Activated CD4-positive, alpha-beta T cell treated with anti-CD3 and anti-CD28 coated beads, Interleukin-2, amount 10 ng/mL, durations not matched to agents 7 days and 5 days (primary cell): ENCODE results near the gene UCKL1. TPM values are rescaled to one million over a fixed set of nuclear protein-coding genes. Genes with fewer than 3 reads are reported as not detected.

Source experiments
- CTCF ChIA-PET: fragments of 350-600 bp; sonication (Branson Sonifier 250); formaldehyde crosslinking; loops from one replicate; lab custom pipeline; 2021; ENCODE audit warnings: antibody characterized with exemption; lab: Charles Lee
- POLR2A ChIA-PET: fragments of 350-600 bp; sonication (Branson Sonifier 250); formaldehyde crosslinking; loops from one replicate; lab custom pipeline; 2021; ENCODE audit warnings: antibody characterized with exemption; lab: Charles Lee
- DNase-seq: peaks from one replicate; pipeline ENCODE4 v3.0.0-alpha.2; 2020
- H3K27ac Mint-ChIP-seq: one replicate; pipeline ENCODE4 v1.8.0; 2021; ENCODE audit warnings: mild to moderate bottlenecking, moderate library complexity, mixed read lengths
- H3K27me3 Mint-ChIP-seq: one replicate; pipeline ENCODE4 v1.8.0; 2021; ENCODE audit warnings: mixed read lengths
- H3K36me3 Mint-ChIP-seq: one replicate; pipeline ENCODE4 v1.8.0; 2021; ENCODE audit warnings: low read depth, mixed read lengths
- H3K4me1 Mint-ChIP-seq: one replicate; pipeline ENCODE4 v1.8.0; 2021; ENCODE audit warnings: mixed read lengths
- H3K4me3 Mint-ChIP-seq: one replicate; pipeline ENCODE4 v1.8.0; 2021; ENCODE audit warnings: mild to moderate bottlenecking, moderate library complexity, mixed read lengths
- H3K9me3 Mint-ChIP-seq: one replicate; pipeline ENCODE4 v1.8.0; 2021; ENCODE audit warnings: mixed read lengths
- total RNA-seq, 2 experiments: library from RNA; stranded (reverse); gene quantifications; one replicate each; pipeline ENCODE4 v1.2.3, GENCODE V29; 2021

UCKL1 gene
- total RNA-seq, 2 experiments from 2014 or later: 37.8 to 41.0 TPM

DNA sequence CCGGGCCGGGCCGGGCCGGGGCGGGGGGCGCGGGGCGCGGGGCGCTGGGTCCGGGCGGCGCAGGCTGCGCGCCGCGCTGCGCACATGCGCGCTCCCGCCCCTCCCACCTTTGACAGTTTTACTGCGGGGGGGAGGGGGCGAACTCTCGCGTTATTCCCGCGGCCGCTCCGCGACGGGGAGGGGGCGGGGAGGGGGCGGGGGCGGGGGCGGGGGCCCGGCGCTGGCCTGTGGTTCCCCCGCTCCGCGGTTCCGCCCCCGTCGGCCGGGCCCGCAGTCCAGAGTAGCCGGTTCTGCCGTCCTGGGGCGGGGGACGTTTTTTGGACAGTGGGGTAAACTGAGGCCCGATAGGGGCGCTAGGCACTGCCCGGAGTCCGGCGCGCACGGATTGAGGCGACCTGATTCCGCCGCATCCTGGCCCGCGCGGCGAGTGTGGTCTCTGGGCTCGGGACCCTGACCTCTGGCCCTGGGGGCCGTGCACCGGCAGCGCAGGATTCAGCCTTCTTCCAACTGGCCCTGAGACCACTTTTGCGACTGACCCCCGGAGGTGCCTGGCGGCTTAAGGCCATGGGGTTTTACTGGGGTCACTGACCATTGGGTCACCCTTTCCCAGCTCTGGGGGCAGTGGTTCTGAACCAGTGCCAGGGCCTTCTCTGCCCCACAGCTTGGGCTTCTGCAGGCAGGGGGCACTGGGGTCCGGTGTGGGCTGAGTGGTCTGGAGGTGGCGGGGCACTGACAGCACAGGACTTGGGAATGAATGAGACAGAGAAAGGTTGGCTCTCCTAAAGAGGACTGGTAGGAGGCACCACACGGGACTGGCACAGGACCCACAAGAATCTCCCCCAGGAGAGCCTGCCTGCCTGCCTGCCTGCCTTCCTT, 13.9 kb upstream of the UCKL1 start, which contains the start of gene ZNF512B:
TSS of gene ZNF512B (minus strand) at position 93 of the 876 bp plus-strand sequence. CDS start 1,980 bp downstream, outside the sequence.
- H3K27ac Mint-ChIP-seq: peak within 1 kb of the TSS; percentile 87
- ChIA-PET POLR2A (no interaction called here), CTCF (no interaction called here)
- peak within 1 kb of the TSS; percentile 79 for H3K4me3 Mint-ChIP-seq
- DNase-seq: peak; percentile 74
- peaks cover 2% of the 10 kb centered on the region for H3K27me3 Mint-ChIP-seq
- H3K9me3 Mint-ChIP-seq: no peaks in the 10 kb centered on the region
- peaks cover 30% of the 10 kb centered on the region for H3K4me1 Mint-ChIP-seq
- H3K36me3 Mint-ChIP-seq: peaks cover 7% of the 10 kb centered on the region

- CTCF ChIA-PET: interaction anchor here (1.3 kb wide), 2 partner anchors 11 to 26 kb away, joined by 3 to 5 read pairs; partner anchors contain the start of gene PRPF6
- Mint-ChIP-seq H3K4me1 (peaks cover 29% of the 10 kb centered on the region), H3K27me3 (peaks cover 2% of the 10 kb centered on the region), H3K9me3 (no peaks in the 10 kb centered on the region), H3K4me3 (peak overlapping the region; percentile 79), H3K27ac (peak overlapping the region; percentile 87), H3K36me3 (peaks cover 4% of the 10 kb centered on the region)
- peak; percentile 40 for DNase-seq
- POLR2A ChIA-PET: no interaction called here
Measured at GRCh38 chr20:63968928-63969760, 12.9 kb upstream of the UCKL1 start.

DNA sequence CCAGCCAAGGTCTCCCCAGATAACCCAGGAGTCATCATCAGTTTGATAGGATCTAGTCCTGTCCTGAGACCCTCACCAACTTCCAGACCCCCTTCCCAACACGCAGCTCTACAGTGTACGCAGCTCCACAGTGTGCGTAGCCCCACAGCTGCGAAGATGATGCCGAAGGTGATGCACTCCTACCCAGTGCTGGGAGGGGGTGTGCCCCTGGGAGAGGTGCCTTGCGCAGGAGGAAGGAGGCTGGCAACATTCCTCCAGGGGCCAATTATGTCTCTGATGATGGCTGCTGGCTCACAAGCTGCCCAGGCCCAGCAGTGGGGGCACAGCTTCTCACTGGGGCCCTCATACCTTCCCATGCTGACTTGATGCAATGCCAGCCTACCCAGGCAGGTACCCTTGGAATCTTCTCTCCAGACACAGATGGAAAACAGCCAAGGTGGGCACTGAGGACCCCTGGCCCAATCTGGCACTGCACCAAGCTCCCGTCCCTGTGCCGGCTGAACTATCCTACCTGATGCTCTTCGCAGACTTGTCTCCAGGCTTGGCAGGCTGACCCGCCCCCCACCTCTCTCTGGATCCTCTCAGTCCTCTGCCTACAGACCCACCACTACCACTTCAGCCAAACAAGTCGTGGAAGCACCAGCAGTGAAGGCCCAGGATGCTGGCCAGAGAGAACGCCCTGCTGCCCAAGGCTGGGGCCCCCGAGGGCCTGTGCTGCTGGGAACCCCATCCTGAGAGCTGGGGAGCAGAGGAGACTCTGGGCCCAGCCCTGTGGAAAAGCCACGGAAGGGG, 12.1 kb upstream of the UCKL1 start:
- H3K4me1 Mint-ChIP-seq: peaks cover 23% of the 10 kb centered on the region
- H3K9me3 Mint-ChIP-seq: no peaks in the 10 kb centered on the region
- peaks cover 2% of the 10 kb centered on the region for H3K27me3 Mint-ChIP-seq
- H3K36me3 Mint-ChIP-seq: peaks cover 1% of the 10 kb centered on the region
- no peak for DNase-seq
- POLR2A ChIA-PET: interaction anchor here (0.5 kb wide), 1 partner anchor 326 kb away, joined by 5 read pairs; no protein-coding TSS in a partner anchor
- peak overlapping the region; percentile 87 for H3K27ac Mint-ChIP-seq
- peak overlapping the region; percentile 79 for H3K4me3 Mint-ChIP-seq
- CTCF ChIA-PET: interaction anchor here (1.0 to 2.0 kb wide), 4 partner anchors 12 to 430 kb away, joined by 3 to 6 read pairs (median 4); partner anchors contain the start of genes PRPF6, PTK6 and UCKL1

DNA sequence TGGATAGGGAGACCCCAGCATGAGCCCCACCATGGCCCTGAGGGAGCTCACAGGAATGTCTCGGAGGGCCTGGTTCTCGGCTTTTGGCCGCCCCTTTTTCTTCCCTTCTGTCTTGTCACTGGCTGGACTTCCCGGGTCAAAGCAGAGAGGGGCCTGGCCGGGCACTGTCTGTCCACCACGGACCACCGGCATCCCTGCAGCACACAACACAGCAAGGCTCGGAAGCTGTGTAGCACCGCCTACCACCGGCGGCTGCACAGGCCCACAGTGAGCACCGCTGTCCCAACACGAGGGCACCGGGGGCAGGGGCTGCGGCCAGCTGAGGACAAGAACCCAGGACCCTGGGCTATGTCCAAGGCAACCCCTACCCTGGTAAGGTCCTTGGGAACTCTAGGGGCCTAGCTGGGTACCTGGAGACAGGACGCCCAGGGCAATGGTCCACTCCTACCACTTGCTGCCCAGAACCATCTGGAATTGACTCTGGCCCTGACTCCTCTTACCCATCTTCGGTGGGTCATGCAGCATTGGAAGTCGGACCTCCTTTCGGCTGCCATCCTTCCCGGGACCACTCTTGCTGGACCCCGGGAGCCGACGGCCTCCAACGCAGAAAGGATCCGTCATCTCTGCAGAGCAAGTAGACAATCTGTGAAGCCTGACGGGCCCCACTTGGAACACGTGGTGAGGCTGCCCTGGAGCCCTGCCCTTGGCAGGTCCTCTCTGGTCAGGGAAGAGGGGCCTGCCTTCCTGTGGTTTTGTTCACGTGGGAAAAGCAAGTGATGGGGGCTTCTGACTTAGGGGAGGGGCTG, 11.3 kb upstream of the UCKL1 start:
- H3K4me1 Mint-ChIP-seq: peaks cover 23% of the 10 kb centered on the region
- POLR2A ChIA-PET: no interaction called here
- no peaks in the 10 kb centered on the region for H3K9me3 Mint-ChIP-seq
- H3K4me3 Mint-ChIP-seq: peak overlapping the region; percentile 79
- peaks cover 3% of the 10 kb centered on the region for H3K36me3 Mint-ChIP-seq
- H3K27ac Mint-ChIP-seq: peak overlapping the region; percentile 41
- no peak for DNase-seq
- peaks cover 2% of the 10 kb centered on the region for H3K27me3 Mint-ChIP-seq
- CTCF ChIA-PET: interaction anchor here (0.9 to 2.0 kb wide), 5 partner anchors 11 to 429 kb away, joined by 3 to 6 read pairs (median 3); partner anchors contain the start of genes PRPF6, PTK6 and UCKL1

- ChIA-PET CTCF (interaction anchor here (0.8 to 2.0 kb wide), 3 partner anchors 13 to 429 kb away, joined by 3 to 6 read pairs (median 3); partner anchors contain the start of gene PTK6), POLR2A (no interaction called here)
- peaks cover 4% of the 10 kb centered on the region for H3K36me3 Mint-ChIP-seq
- no peaks in the 10 kb centered on the region for H3K9me3 Mint-ChIP-seq
- peaks cover 18% of the 10 kb centered on the region for H3K4me1 Mint-ChIP-seq
- H3K27me3 Mint-ChIP-seq: peaks cover 2% of the 10 kb centered on the region
- no peak overlapping the region for H3K27ac Mint-ChIP-seq
- no peak overlapping the region for H3K4me3 Mint-ChIP-seq
- DNase-seq: no peak
Measured at GRCh38 chr20:63966944-63967322, 10.7 kb upstream of the UCKL1 start.

DNA sequence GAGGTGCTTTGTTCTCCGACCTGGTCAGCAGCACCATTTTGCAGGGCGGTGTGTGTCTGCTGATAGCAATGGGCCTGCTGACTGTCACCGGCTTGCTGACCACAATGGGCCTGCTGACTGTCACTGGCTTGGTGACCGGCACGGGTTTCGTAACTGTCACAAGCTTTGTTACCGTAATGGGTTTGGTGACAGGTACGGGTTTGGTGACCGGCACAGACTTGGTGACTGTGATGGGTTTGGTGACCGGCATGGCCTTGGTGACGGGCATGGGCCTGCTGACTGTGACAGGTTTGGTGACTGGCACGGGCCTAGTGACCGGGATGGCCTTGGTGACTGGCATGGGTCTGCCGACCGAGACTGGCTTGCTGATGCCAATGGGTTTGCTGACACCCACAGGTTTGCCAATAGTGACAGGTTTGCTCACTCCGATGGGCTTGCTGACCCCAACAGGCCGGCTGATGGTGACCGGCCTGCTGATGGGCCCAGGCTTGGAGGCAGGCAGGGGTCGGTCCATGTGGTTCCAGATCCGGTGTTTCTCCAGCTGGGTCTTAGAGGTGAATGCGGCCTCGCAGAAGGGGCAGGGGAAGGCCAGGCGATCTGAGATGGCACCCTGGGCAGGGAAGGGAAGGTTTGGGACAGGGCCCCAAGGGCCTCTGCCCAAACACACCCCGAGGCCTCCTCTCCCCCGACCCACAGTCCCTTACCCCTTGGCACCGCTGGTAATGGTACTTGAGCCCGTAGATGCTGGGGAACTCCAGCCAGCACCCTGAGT, 10.1 kb upstream of the UCKL1 start:
- POLR2A ChIA-PET: no interaction called here
- H3K27ac Mint-ChIP-seq: no peak overlapping the region

DNA sequence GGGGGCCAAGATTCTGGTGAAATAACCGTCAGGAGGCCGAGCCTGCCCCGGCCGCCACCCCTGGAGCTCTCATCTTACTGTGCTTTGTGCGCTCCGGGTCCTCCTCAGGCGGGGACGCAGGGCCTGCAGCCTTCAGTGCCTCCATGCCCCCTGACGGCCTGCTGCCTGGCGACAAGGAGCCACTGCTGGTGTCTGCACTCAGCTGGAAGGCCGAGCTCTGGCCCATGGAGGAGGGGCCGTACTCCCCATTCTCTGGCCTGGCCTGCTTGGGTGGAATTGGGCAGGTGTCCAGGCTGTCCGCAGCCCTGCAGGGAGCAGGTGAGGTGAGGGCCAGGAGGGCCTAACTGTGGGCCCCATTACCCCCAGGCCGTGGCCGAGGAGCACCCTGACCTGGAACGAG, 8.2 kb upstream of the UCKL1 start:
- DNase-seq: no peak
- H3K9me3 Mint-ChIP-seq: no peaks in the 10 kb centered on the region
- H3K27me3 Mint-ChIP-seq: no peaks in the 10 kb centered on the region
- POLR2A ChIA-PET: no interaction called here
- peaks cover 12% of the 10 kb centered on the region for H3K4me1 Mint-ChIP-seq
- peaks cover 6% of the 10 kb centered on the region for H3K36me3 Mint-ChIP-seq
- CTCF ChIA-PET: interaction anchor here (1.0 kb wide), 2 partner anchors 9 to 16 kb away, joined by 3 to 4 read pairs; partner anchors contain the start of gene PRPF6
- H3K27ac Mint-ChIP-seq: no peak overlapping the region
- no peak overlapping the region for H3K4me3 Mint-ChIP-seq

More for the DNA sequence above, 10.1 kb upstream of the UCKL1 start:
- DNase-seq: no peak
- H3K4me1 Mint-ChIP-seq: peaks cover 18% of the 10 kb centered on the region
- H3K36me3 Mint-ChIP-seq: peaks cover 6% of the 10 kb centered on the region
- no peaks in the 10 kb centered on the region for H3K9me3 Mint-ChIP-seq
- no peak overlapping the region for H3K4me3 Mint-ChIP-seq
- CTCF ChIA-PET: interaction anchor here (0.8 to 2.0 kb wide), 3 partner anchors 14 to 428 kb away, joined by 3 to 6 read pairs (median 3); partner anchors contain the start of gene PTK6
- peaks cover 2% of the 10 kb centered on the region for H3K27me3 Mint-ChIP-seq

DNA sequence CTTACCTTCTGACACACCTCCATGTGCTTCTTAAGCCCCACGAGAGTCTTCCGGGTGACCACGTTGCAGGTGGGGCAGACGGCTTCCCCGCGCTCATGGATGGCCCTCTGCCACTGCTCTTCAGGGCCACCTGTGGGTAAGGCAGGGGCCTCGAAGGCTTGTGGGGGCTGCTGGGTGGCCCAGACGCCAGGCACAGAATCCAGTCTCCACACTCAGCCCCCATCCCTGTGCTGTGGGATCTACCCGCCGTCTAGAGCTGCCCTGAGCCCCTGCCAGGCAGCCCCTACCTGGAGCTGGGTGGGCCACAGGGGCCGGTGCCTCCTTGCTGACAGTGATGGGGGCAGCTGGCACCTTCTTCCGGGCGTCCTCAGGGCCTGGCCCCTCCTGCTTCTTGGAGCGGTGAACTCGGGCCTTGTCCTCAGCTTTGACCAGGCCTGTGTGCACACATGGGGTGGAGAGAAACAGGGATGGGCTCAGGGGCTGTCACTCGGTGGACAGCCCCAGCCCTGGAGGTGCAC, 7.6 kb upstream of the UCKL1 start:
- Mint-ChIP-seq H3K27me3 (no peaks in the 10 kb centered on the region), H3K4me1 (peaks cover 10% of the 10 kb centered on the region), H3K4me3 (no peak overlapping the region), H3K27ac (peak overlapping the region; percentile 25), H3K9me3 (no peaks in the 10 kb centered on the region), H3K36me3 (peaks cover 6% of the 10 kb centered on the region)
- POLR2A ChIA-PET: no interaction called here
- CTCF ChIA-PET: interaction anchor here (1.0 kb wide), 2 partner anchors 10 to 17 kb away, joined by 3 to 4 read pairs; partner anchors contain the start of gene PRPF6
- no peak for DNase-seq

DNA sequence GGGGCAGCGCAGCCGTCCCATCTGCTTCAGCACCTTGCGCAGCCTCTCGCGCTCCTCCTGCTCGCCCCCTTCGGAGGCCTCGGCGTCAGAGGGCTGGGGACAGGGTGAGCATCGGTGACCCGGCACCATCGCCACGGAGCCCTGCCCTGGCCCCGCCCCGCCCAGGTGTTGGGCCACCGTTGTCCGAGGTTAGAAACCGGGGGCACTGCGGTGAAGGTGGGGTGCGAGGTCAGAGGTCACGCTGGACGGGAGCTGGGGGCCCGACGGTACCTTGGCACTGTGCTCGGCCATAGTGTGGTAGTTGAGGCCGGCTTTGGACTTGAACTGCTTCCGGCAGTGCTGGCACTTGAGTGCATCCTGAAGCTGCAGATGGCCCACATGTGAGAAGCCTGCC, 7.1 kb upstream of the UCKL1 start:
- Mint-ChIP-seq H3K9me3 (no peaks in the 10 kb centered on the region), H3K4me1 (peaks cover 7% of the 10 kb centered on the region), H3K27me3 (no peaks in the 10 kb centered on the region), H3K27ac (no peak overlapping the region), H3K4me3 (no peak overlapping the region), H3K36me3 (peaks cover 6% of the 10 kb centered on the region)
- no peak for DNase-seq
- ChIA-PET CTCF (interaction anchor here (1.0 kb wide), 2 partner anchors 10 to 17 kb away, joined by 3 to 4 read pairs; partner anchors contain the start of gene PRPF6), POLR2A (no interaction called here)

GRCh38 chr20:63962426-63963347, 6.5 kb upstream of the UCKL1 start:
- CTCF ChIA-PET: interaction anchor here (0.5 to 0.8 kb wide), 2 partner anchors 11 to 410 kb away, joined by 3 to 4 read pairs; no protein-coding TSS in a partner anchor
- DNase-seq: no peak

More at GRCh38 chr20:63962426-63963347, 6.5 kb upstream of the UCKL1 start:
- H3K4me3 Mint-ChIP-seq: no peak overlapping the region
- peaks cover 7% of the 10 kb centered on the region for H3K4me1 Mint-ChIP-seq
- peaks cover 6% of the 10 kb centered on the region for H3K36me3 Mint-ChIP-seq
- H3K9me3 Mint-ChIP-seq: no peaks in the 10 kb centered on the region
- no peaks in the 10 kb centered on the region for H3K27me3 Mint-ChIP-seq
- no peak overlapping the region for H3K27ac Mint-ChIP-seq
- POLR2A ChIA-PET: no interaction called here
